Upper lobe of left lung (tissue), 4 donors: Measurements from ENCODE around the gene PRAMEF13.
"Not testable (repeated sequence)": the region's sequence is repeated elsewhere in the genome, so short reads cannot be mapped to it uniquely, and the experiment has no call there.

Experiments
- CTCF ChIP-seq, 6 experiments: fragments of 450-650 bp in 4 of 6; fragments of 200-600 bp in 2 of 6; sonication (generic) in 2 of 6; IDR thresholded peaks; one replicate each; pipeline ENCODE4 v1.5.1; 2016 to 2019; ENCODE audit warnings: antibody characterized with exemption in 6 of 6
- POLR2AphosphoS5 ChIP-seq, 2 donors: sonication (generic); formaldehyde crosslinking; IDR thresholded peaks; one replicate each; pipeline ENCODE4 v1.5.1; 2017; ENCODE audit warnings: antibody characterized with exemption in 2 of 2

DNA sequence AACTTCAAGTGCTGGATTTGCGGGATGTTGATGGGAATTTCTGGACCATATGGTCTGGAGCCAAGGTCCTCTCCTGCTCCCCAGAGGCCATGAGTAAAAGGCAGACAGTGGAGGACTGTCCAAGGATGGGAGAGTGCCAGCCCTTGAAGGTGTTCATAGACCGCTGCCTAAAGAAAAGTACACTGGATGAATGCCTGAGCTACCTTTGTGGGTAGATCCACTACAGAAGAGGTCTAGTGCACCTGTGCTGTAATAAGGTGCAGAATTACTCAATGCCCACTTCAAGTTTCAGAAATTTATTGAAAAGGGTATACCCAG lies 45.3 kb upstream of the PRAMEF13 start:
- not testable (repeated sequence) for TF ChIP-seq CTCF, POLR2AphosphoS5 (IDR thresholded peaks at IDR 0.05)
